ENCODE measurements around the gene GLP1R.

DNA sequence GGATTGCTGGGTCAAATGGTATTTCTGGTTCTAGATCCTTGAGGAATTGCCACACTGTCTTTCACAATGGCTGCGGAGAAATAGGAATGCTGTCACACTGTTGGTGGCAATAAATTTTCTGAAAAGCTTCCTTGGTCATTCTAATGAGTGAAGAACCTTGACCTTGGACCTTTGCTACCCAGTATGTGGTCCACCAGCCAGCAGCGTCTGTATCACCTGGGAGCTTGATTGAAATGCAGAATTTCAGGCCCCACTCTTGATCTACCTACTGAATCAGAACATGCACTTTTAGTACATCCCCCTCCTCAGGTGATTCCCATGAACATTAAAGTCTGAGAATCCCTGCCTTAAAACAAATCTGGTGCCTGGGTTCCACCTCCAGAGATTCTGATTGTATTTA is 27.5 kb upstream of the GLP1R start:
- TF ChIP-seq, protein P1, sequence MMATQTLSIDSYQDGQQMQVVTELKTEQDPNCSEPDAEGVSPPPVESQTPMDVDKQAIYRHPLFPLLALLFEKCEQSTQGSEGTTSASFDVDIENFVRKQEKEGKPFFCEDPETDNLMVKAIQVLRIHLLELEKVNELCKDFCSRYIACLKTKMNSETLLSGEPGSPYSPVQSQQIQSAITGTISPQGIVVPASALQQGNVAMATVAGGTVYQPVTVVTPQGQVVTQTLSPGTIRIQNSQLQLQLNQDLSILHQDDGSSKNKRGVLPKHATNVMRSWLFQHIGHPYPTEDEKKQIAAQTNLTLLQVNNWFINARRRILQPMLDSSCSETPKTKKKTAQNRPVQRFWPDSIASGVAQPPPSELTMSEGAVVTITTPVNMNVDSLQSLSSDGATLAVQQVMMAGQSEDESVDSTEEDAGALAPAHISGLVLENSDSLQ (IDR thresholded peaks at IDR 0.05) = no peak
- TF ChIP-seq FOXK2 (IDR thresholded peaks at IDR 0.05) (no peak), BHLHE40 (IDR thresholded peaks at IDR 0.05; ENCODE audit: borderline replicate concordance) (no peak), SUZ12 (IDR thresholded peaks at IDR 0.05) (no peak), FOXM1 (IDR thresholded peaks at IDR 0.05; ENCODE audit: borderline replicate concordance) (no peak), SP1 (IDR thresholded peaks at IDR 0.05) (no peak), ELF4 (IDR thresholded peaks at IDR 0.05) (no peak), HDGF (IDR thresholded peaks at IDR 0.05; ENCODE audit: borderline replicate concordance) (no peak), CTBP1 (IDR thresholded peaks at IDR 0.05; ENCODE audit: borderline replicate concordance) (no peak), ARNT (IDR thresholded peaks at IDR 0.05) (no peak), ZNF384 (IDR thresholded peaks at IDR 0.05) (no peak), FOXA1 (IDR thresholded peaks at IDR 0.05) (no peak), LEF1 (IDR thresholded peaks at IDR 0.05; ENCODE audit: borderline replicate concordance) (no peak), NFRKB (IDR thresholded peaks at IDR 0.05) (no peak)
